H1 (cell line): ENCODE measurements around the gene DEFB114.

Experiments
- CEBPB ChIP-seq: IDR thresholded peaks from 2 replicates; pipeline ENCODE4 v1.6.1; 2012; ENCODE audit warnings: low read depth, low read length
- EZH2 ChIP-seq: fragments of 200-600 bp; sonication (generic); IDR thresholded peaks from 2 replicates; pipeline ENCODE4 v1.7.1; 2012; ENCODE audit warnings: low read depth, mild to moderate bottlenecking, moderate library complexity, low read length, inconsistent platforms; ENCODE audit not compliant: severe bottlenecking
- MAFK ChIP-seq: IDR thresholded peaks from 2 replicates; pipeline ENCODE4 v1.6.1; 2012; ENCODE audit warnings: low read depth, mild to moderate bottlenecking, improper control_type of control experiment, low read length
- YY1 ChIP-seq: IDR thresholded peaks from 2 replicates; pipeline ENCODE4 v1.6.1; 2011; ENCODE audit warnings: low read depth, mild to moderate bottlenecking, low read length
- TF ChIP-seq, protein P1 (sequence below): IDR thresholded peaks from 2 replicates; pipeline ENCODE4 v1.6.1; 2011; ENCODE audit warnings: low read depth, mild to moderate bottlenecking, low read length; ENCODE audit not compliant: insufficient read depth
- TF ChIP-seq, protein P2 (sequence below), 3 experiments: IDR thresholded peaks; 1 replicate in 2 of 3; 2 replicates in 1 of 3; pipeline versions ENCODE4 v1.5.1 to v1.6.1; 2011; ENCODE audit warnings: low read length in 3 of 3, mild to moderate bottlenecking in 3 of 3, inconsistent platforms in 2 of 3, low read depth in 1 of 3, moderate library complexity in 1 of 3; ENCODE audit not compliant: insufficient read depth in 1 of 3; ENCODE audit errors: control extremely low read depth in 1 of 3

DNA sequence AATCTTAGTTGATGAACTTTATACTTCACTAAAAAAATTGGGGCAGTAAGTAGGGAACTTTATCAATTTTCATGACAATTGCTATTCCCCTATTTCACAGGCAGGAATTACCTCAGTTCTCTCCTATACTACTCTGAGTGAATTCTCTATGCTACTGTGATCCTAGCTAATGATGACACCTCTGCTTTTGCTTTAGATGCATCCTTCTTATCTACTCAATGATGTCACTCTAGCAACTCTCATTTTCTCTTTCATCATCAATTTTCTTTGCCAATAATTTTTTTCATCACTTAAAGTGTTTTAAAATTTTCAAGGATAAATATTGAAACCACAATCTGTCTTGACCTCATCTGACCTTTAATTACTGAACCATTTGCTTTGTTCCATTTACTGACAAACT, 8.1 kb downstream of the DEFB114 start:
- no peak for TF ChIP-seq EZH2
- TF ChIP-seq, protein P1, sequence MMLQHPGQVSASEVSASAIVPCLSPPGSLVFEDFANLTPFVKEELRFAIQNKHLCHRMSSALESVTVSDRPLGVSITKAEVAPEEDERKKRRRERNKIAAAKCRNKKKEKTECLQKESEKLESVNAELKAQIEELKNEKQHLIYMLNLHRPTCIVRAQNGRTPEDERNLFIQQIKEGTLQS, result no peak
- TF ChIP-seq, protein P2, sequence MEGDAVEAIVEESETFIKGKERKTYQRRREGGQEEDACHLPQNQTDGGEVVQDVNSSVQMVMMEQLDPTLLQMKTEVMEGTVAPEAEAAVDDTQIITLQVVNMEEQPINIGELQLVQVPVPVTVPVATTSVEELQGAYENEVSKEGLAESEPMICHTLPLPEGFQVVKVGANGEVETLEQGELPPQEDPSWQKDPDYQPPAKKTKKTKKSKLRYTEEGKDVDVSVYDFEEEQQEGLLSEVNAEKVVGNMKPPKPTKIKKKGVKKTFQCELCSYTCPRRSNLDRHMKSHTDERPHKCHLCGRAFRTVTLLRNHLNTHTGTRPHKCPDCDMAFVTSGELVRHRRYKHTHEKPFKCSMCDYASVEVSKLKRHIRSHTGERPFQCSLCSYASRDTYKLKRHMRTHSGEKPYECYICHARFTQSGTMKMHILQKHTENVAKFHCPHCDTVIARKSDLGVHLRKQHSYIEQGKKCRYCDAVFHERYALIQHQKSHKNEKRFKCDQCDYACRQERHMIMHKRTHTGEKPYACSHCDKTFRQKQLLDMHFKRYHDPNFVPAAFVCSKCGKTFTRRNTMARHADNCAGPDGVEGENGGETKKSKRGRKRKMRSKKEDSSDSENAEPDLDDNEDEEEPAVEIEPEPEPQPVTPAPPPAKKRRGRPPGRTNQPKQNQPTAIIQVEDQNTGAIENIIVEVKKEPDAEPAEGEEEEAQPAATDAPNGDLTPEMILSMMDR (IDR thresholded peaks at IDR 0.05; ENCODE audit: control extremely low read depth in 1 of 3, insufficient read depth in 1 of 3, low read depth in 1 of 3, low read length in 3 of 3), result no peak
- TF ChIP-seq CEBPB, result no peak
- no peak for TF ChIP-seq YY1
- TF ChIP-seq MAFK, result no peak
